Activated CD4-positive, alpha-beta T cell treated with anti-CD3 and anti-CD28 coated beads for 1 hour (primary cell): ENCODE results near the gene WFDC5.

ENCODE experiments used
- DNase-seq: peaks from one replicate; pipeline ENCODE4 v3.0.0-alpha.2; 2020

Gene WFDC5

GRCh38 chr20:45113865-45114264 is 1.1 kb downstream of the WFDC5 start:
- no peak for DNase-seq

GRCh38 chr20:45112754-45113153 is 2.2 kb downstream of the WFDC5 start:
- no peak for DNase-seq

GRCh38 chr20:45111799-45112471 is 3.0 kb downstream of the WFDC5 start:
- DNase-seq, result no peak

- DNase-seq, result no peak
Observed at GRCh38 chr20:45111285-45111684, 3.7 kb downstream of the WFDC5 start.

- no peak for DNase-seq
Observed at GRCh38 chr20:45110301-45110700, 4.7 kb downstream of the WFDC5 start.

GRCh38 chr20:45109634-45110033 is 5.3 kb downstream of the WFDC5 start:
- no peak for DNase-seq

GRCh38 chr20:45105317-45105716 is 9.7 kb downstream of the WFDC5 start:
- no peak for DNase-seq

- no peak for DNase-seq
Observed at GRCh38 chr20:45104786-45105185, 10.2 kb downstream of the WFDC5 start.

- DNase-seq, result no peak
Observed at GRCh38 chr20:45103072-45103471, 11.9 kb downstream of the WFDC5 start.

GRCh38 chr20:45101333-45101850 is 13.6 kb downstream of the WFDC5 start:
- DNase-seq, result no peak

- no peak for DNase-seq
Observed at GRCh38 chr20:45100563-45101245, 14.3 kb downstream of the WFDC5 start, which contains the start of gene KCNS1. Gene KCNS1, minus strand, starts transcription at chr20:45101127. Its CDS starts 1,891 bp downstream, at chr20:45099236.

GRCh38 chr20:45098103-45098773 is 16.7 kb downstream of the WFDC5 start:
- no peak for DNase-seq

GRCh38 chr20:45097485-45098102 is 17.4 kb downstream of the WFDC5 start:
- no peak for DNase-seq

- DNase-seq, result no peak
Observed at GRCh38 chr20:45096781-45097180, 18.2 kb downstream of the WFDC5 start.

- no peak for DNase-seq
Observed at GRCh38 chr20:45095805-45096238, 19.2 kb downstream of the WFDC5 start.

GRCh38 chr20:45094864-45095574 is 20.0 kb downstream of the WFDC5 start:
- no peak for DNase-seq

GRCh38 chr20:45094201-45094600 is 20.8 kb downstream of the WFDC5 start:
- no peak for DNase-seq

GRCh38 chr20:45092898-45093297 is 22.1 kb downstream of the WFDC5 start:
- DNase-seq, result no peak

- no peak for DNase-seq
Observed at GRCh38 chr20:45091366-45091765, 23.6 kb downstream of the WFDC5 start.

GRCh38 chr20:45090481-45090880 is 24.5 kb downstream of the WFDC5 start:
- no peak for DNase-seq

- no peak for DNase-seq
Observed at GRCh38 chr20:45088247-45088646, 26.7 kb downstream of the WFDC5 start.

- DNase-seq, result no peak
Observed at GRCh38 chr20:45087814-45088213, 27.2 kb downstream of the WFDC5 start.
